Mucosa of descending colon (tissue), 3 donors: Measurements from ENCODE around the gene SPOP. TPM values are rescaled to one million over a fixed set of nuclear protein-coding genes. Genes with fewer than 3 reads are reported as not detected.

Experiments used
- ATAC-seq: fragments of 200-7000 bp; cut with Tn5 transposase; one replicate; pipeline ENCODE4 v1.9.1; 2020; ENCODE audit warnings: mild to moderate bottlenecking, moderate library complexity
- DNase-seq, 3 donors: peaks; one replicate each; pipeline ENCODE4 v3.0.0-alpha.2; 2020
- H3K36me3 ChIP-seq: fragments of 200-600 bp; one replicate; pipeline ENCODE4 v1.8.0; 2021; ENCODE audit warnings: low read depth, mild to moderate bottlenecking
- H3K4me1 ChIP-seq: fragments of 200-600 bp; one replicate; pipeline ENCODE4 v1.8.0; 2021; ENCODE audit warnings: low read depth, mild to moderate bottlenecking
- H3K4me3 ChIP-seq: fragments of 200-600 bp; one replicate; pipeline ENCODE4 v1.8.0; 2021; ENCODE audit warnings: mild to moderate bottlenecking
- H3K9me3 ChIP-seq: fragments of 200-600 bp; one replicate; pipeline ENCODE4 v1.8.0; 2021; ENCODE audit warnings: mild to moderate bottlenecking
- CTCF ChIP-seq: fragments of 200-600 bp; IDR thresholded peaks from one replicate; pipeline ENCODE4 v1.8.0; 2022; ENCODE audit warnings: antibody characterized with exemption, mild to moderate bottlenecking
- intact Hi-C, 2 donors: fragments of 100-400 bp; cut with DNase I in 1 of 2; cut with micrococcal nuclease in 1 of 2; formaldehyde crosslinking; loops; one replicate each; pipeline versions ENCODE4 v1.11.0 to v1.11.1; 2022; cut with DNase I, micrococcal nuclease
- total RNA-seq, 3 donors: library from RNA; stranded (reverse); fragmentation: NEBNext Ultra II Directional in 2 of 3; extraction: Animal tissue kit (Norgen Biotek cat#: 25700) in 2 of 3; gene quantifications; one replicate each; pipeline versions ENCODE4 v1.2.1 to v1.2.4, GENCODE V29; 2021 to 2023
- donor health status: DM: no; HTN: no; CAD: no; lungs with moderate emphysema.
- donor health status: DM: no; HTN: no; CAD: no.
- donor health status: DM: no; HTN: yes; CAD: no.

SPOP gene
- total RNA-seq, 3 donors from 2014 or later, result 47.6 to 213 (median 56.2) TPM

DNA sequence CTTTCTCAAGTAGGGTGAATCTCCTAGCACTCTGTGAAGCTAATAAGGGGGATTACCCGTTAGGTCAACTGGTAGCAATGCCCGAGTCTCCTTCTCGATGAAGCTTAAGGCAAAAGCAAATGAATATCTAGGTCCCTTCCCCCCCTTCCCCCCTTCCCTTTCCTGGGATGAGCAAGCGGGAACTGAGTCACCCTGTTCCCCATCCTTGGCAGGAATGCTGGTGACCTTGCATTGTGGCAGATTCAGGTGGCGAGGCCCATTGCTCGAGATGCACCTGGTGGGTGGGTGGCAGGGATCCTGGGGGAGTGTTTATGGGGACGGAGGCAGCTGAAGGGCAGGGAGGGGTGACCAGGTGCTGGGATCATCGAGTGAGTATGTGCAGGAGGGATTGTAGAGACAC lies 95.1 kb downstream of the SPOP start:
- no peak for DNase-seq
- no peak for TF ChIP-seq CTCF
- no peak overlapping the region for H3K4me3 ChIP-seq
- no peak for ATAC-seq
- no peaks in the 10 kb centered on the region for H3K9me3 ChIP-seq
- H3K4me1 ChIP-seq, result no peaks in the 10 kb centered on the region
- no peaks in the 10 kb centered on the region for H3K36me3 ChIP-seq
- intact Hi-C loops, result no loop called here

- Histone ChIP-seq H3K9me3 (no peaks in the 10 kb centered on the region), H3K36me3 (no peaks in the 10 kb centered on the region), H3K4me1 (no peaks in the 10 kb centered on the region), H3K4me3 (no peak overlapping the region)
- ATAC-seq, result no peak
- no peak for TF ChIP-seq CTCF
- DNase-seq, result no peak
- intact Hi-C loops, result no loop called here
These were observed 95.7 kb downstream of the SPOP start for GRCh38 chr17:49582055-49582722.

- Histone ChIP-seq H3K4me3 (no peak overlapping the region), H3K9me3 (no peaks in the 10 kb centered on the region), H3K4me1 (peaks cover 3% of the 10 kb centered on the region), H3K36me3 (no peaks in the 10 kb centered on the region)
- no peak for ATAC-seq
- no peak for DNase-seq
- intact Hi-C loops, result no loop called here
- TF ChIP-seq CTCF, result no peak
These were observed 96.3 kb downstream of the SPOP start for GRCh38 chr17:49581648-49581998.

GRCh38 chr17:49580981-49581647 lies 96.8 kb downstream of the SPOP start:
- Histone ChIP-seq H3K36me3 (no peaks in the 10 kb centered on the region), H3K9me3 (no peaks in the 10 kb centered on the region), H3K4me3 (no peak overlapping the region), H3K4me1 (peaks cover 8% of the 10 kb centered on the region)
- DNase-seq (no peak), ATAC-seq (no peak)
- intact Hi-C loops, result no loop called here
- TF ChIP-seq CTCF, result no peak

GRCh38 chr17:49580055-49580721 lies 97.7 kb downstream of the SPOP start:
- intact Hi-C loops, result no loop called here
- Histone ChIP-seq H3K4me3 (no peak overlapping the region), H3K36me3 (no peaks in the 10 kb centered on the region), H3K9me3 (no peaks in the 10 kb centered on the region), H3K4me1 (peaks cover 16% of the 10 kb centered on the region)
- ATAC-seq (no peak), DNase-seq (no peak)
- no peak for TF ChIP-seq CTCF
